Ishikawa (cell line): ENCODE measurements around the gene TCF4.

Experiments
- CEBPB ChIP-seq: IDR thresholded peaks from 2 replicates; pipeline ENCODE4 v1.6.1; 2012
- CREB1 ChIP-seq: IDR thresholded peaks from 2 replicates; pipeline ENCODE4 v1.6.1; 2012; ENCODE audit warnings: low read depth
- EGR1 ChIP-seq: IDR thresholded peaks from 2 replicates; pipeline ENCODE4 v1.6.1; 2012
- EP300 ChIP-seq: IDR thresholded peaks from 2 replicates; pipeline ENCODE4 v1.6.1; 2012; ENCODE audit warnings: borderline replicate concordance
- FOXM1 ChIP-seq: IDR thresholded peaks from 2 replicates; pipeline ENCODE4 v1.6.1; 2012; ENCODE audit warnings: low read depth, borderline replicate concordance
- NFIC ChIP-seq: IDR thresholded peaks from 2 replicates; pipeline ENCODE4 v1.6.1; 2012
- RAD21 ChIP-seq: IDR thresholded peaks from 2 replicates; pipeline ENCODE4 v1.6.1; 2012; ENCODE audit warnings: low read depth
- TAF1 ChIP-seq: IDR thresholded peaks from 2 replicates; pipeline ENCODE4 v1.6.1; 2012; ENCODE audit warnings: low read depth, mild to moderate bottlenecking
- TCF12 ChIP-seq: IDR thresholded peaks from 2 replicates; pipeline ENCODE4 v1.6.1; 2012; ENCODE audit warnings: low read depth
- TEAD4 ChIP-seq: IDR thresholded peaks from 2 replicates; pipeline ENCODE4 v1.6.1; 2012
- YY1 ChIP-seq: IDR thresholded peaks from 2 replicates; pipeline ENCODE4 v1.6.1; 2012; ENCODE audit warnings: low read depth
- ZBTB7A ChIP-seq: IDR thresholded peaks from 2 replicates; pipeline ENCODE4 v1.6.1; 2012; ENCODE audit warnings: low read depth
- TF ChIP-seq, protein P1 (sequence below): IDR thresholded peaks from 2 replicates; pipeline ENCODE4 v1.6.1; 2012
- TF ChIP-seq, protein P2 (sequence below): IDR thresholded peaks from 2 replicates; pipeline ENCODE4 v1.6.1; 2012
- TF ChIP-seq, protein P3 (sequence below): IDR thresholded peaks from 2 replicates; pipeline ENCODE4 v1.6.1; 2012; ENCODE audit warnings: low read depth, mild to moderate bottlenecking

Gene TCF4

DNA sequence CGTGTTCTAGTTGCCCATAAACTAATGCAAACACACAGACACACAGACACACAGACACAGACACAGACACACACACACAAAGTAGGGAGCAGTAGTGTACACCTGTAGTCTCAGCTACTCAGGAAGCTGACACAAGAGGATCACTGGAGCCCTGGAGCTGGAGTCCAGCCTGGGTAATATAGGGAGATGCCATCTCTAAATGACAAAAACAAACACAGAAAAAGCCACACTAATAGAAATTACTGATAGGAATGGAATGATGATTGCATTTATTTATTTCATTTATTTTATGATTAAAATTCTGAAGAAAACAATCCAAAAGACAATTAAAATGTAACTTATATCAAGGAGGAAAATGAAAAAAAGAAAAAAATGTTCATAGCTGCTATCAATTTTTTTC lies 30.8 kb downstream of the TCF4 start:
- no peak for TF ChIP-seq TEAD4

DNA sequence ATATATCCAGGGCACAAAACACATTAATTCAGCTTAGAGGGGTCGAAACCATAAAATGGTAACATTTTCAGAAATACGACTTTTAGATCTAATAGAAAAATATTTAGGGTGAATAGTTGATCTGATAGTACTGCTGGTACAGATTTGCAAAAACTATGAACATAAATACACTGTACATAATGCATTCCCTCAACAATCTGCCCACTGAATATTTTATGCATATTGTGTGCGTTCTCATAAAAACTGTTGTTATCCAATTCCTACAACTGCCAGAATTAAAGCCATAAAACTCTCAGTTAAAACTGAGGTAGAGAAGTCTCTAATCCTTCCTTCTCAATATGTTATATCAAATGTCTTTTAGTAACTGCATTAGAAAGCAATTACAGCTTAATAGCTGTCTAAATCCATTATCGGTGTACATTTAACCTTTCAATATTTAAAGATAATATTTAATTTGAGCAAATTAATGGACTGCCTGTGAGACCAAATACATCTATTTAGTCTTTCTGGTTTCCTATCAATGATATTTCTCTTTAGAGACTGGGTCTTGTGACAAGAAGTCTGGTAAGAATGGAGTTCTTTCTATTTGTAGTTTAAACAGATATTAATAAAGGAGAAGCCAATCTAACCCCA lies 32.5 kb downstream of the TCF4 start:
- TF ChIP-seq ZBTB7A (no peak), CREB1 (no peak), TCF12 (no peak), TEAD4 (no peak), EGR1 (no peak), FOXM1 (no peak), TAF1 (no peak), YY1 (no peak), EP300 (no peak), NFIC (no peak), CEBPB (no peak), RAD21 (no peak)
- TF ChIP-seq, protein P1, sequence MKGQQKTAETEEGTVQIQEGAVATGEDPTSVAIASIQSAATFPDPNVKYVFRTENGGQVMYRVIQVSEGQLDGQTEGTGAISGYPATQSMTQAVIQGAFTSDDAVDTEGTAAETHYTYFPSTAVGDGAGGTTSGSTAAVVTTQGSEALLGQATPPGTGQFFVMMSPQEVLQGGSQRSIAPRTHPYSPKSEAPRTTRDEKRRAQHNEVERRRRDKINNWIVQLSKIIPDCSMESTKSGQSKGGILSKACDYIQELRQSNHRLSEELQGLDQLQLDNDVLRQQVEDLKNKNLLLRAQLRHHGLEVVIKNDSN = no peak
- TF ChIP-seq, protein P2, sequence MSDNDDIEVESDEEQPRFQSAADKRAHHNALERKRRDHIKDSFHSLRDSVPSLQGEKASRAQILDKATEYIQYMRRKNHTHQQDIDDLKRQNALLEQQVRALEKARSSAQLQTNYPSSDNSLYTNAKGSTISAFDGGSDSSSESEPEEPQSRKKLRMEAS = no peak
- TF ChIP-seq, protein P3, sequence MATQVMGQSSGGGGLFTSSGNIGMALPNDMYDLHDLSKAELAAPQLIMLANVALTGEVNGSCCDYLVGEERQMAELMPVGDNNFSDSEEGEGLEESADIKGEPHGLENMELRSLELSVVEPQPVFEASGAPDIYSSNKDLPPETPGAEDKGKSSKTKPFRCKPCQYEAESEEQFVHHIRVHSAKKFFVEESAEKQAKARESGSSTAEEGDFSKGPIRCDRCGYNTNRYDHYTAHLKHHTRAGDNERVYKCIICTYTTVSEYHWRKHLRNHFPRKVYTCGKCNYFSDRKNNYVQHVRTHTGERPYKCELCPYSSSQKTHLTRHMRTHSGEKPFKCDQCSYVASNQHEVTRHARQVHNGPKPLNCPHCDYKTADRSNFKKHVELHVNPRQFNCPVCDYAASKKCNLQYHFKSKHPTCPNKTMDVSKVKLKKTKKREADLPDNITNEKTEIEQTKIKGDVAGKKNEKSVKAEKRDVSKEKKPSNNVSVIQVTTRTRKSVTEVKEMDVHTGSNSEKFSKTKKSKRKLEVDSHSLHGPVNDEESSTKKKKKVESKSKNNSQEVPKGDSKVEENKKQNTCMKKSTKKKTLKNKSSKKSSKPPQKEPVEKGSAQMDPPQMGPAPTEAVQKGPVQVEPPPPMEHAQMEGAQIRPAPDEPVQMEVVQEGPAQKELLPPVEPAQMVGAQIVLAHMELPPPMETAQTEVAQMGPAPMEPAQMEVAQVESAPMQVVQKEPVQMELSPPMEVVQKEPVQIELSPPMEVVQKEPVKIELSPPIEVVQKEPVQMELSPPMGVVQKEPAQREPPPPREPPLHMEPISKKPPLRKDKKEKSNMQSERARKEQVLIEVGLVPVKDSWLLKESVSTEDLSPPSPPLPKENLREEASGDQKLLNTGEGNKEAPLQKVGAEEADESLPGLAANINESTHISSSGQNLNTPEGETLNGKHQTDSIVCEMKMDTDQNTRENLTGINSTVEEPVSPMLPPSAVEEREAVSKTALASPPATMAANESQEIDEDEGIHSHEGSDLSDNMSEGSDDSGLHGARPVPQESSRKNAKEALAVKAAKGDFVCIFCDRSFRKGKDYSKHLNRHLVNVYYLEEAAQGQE = no peak

DNA sequence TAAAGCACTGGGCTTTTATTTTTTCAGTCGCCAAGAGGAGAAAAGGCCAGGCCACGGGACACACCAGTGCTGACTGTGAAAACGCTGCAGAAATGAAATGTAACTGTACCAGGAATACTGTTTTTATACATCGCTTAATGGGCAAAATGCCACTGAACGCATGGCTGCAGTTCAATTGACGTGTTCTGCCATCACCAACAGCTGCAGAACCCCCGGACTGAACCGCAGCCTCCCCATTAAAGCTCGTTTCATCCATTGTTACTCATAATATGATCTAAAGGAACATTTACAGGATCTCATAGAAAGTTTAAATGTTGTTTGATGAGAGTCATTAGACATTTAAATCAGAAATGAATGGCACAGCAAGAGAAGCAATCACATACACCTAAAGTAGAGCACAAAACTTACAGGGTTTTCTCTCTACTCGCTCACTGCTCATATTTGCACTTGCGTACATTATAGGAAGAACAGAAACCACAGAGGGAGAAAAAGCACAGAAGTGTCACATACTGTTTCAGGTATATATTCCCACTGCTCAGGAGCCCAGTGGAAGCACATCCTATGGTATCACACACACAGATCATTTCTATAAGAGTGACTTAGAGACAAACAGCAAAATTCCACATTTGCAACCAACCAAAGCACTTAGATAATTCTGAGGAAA lies 35.3 kb downstream of the TCF4 start:
- no peak for TF ChIP-seq YY1
- TF ChIP-seq, protein P1 = no peak
- no peak for TF ChIP-seq TAF1
- TF ChIP-seq CEBPB = no peak
- TF ChIP-seq FOXM1 = no peak
- TF ChIP-seq CREB1 = no peak
- no peak for TF ChIP-seq ZBTB7A
- no peak for TF ChIP-seq NFIC
- TF ChIP-seq TCF12 = no peak
- no peak for TF ChIP-seq TEAD4
- no peak for TF ChIP-seq EP300
- TF ChIP-seq, protein P2 = no peak
- TF ChIP-seq, protein P3 = no peak
- no peak for TF ChIP-seq EGR1
- no peak for TF ChIP-seq RAD21

- TF ChIP-seq NFIC (no peak), CEBPB (no peak), EGR1 (no peak), TCF12 (no peak)
- TF ChIP-seq, protein P2 = no peak
Observed at GRCh38 chr18:55551227-55551626, 36.8 kb downstream of the TCF4 start.

DNA sequence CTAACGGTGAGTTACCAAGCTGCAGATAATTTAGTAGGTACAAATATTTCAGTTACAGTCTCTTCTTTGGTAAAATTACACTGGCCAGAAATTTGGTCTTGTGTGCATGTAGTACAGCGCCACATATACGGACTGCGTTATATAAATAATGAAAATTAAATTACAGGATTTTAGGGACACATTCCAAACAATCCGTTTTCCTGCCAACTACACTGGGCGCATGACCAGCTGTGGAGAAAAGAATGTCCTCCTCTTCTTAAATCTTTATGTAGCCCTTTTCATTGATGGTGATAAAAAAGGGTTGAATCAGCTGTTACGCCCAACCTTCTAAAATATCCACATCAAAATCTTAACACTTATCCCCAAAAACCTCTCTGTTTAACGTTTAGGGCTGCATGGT lies 37.5 kb downstream of the TCF4 start:
- TF ChIP-seq, protein P3 = no peak
- TF ChIP-seq ZBTB7A (no peak), RAD21 (no peak), NFIC (no peak)
